Measurements from ENCODE around the gene DIPK1B.

DIPK1B gene

DNA sequence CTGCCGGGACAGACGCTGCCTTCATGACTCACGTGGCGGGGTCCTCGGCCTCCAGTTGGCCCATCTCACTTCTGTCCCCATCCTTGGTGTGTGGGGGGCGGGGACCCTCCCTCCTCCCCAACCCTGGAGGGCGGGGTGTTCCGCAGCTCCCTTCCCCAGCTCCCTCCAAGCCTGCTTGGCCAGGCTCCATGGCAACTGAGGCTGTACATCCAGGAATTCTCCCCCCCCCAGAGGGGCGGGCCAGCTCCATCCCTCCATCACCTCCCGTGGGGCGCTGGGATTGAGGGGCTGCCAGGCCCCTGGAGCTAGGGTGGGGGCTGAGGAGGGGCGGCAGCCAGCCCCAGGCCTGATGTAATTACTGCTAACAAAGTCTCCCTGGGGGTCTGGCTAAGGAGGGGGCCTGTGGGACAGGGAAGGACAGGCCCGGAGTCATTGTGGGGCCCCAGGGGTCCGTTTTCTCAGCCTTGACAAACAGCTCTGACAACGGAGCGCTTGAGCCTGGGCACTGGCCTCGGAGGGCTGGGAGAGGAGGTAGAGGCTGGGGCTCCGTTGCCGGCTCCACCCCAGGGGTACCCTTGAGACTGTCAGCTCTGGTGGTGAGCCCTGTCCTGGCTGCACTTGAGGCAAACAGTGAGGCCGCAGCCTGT is 8.0 kb downstream of the DIPK1B start:
- DNase-seq (ENCODE audit: low read depth), result no peak

GRCh38 chr9:136720898-136721338 is 8.5 kb downstream of the DIPK1B start:
- DNase-seq (ENCODE audit: low read depth), result no peak

DNA sequence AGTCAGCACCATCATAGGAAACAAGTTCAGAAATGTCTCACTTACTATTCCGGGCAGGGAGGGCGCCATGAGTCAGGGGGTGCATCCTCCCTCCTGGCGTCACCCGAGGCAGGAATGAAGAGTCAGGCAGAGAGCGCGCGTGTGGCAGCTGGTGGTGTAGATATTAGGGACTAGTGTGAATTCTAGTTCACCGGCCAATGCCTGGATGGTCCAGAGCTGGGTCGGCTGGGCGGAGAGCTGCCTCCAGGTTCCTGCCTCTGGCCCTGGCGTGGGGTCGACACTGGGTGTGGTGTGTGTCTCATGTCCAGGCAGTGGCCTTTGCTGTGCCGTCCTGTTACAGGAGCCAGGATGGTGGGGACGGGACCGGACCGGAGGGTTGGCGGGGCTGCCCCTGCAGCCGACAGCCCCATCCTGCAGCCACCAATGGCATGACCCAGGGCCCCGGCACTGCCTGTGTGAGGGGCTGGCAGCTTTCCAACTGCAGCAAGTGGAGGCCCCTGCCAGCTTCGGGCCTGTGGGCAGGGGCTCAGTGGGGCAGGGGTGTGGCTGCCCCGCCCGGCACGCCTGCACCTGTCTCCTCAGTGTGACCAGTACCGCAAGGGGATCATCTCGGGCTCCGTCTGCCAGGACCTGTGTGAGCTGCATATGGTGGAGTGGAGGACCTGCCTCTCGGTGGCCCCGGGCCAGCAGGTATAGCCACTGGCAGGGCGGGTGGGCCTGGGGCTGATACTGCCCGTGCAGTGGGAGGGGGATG is 9.1 kb downstream of the DIPK1B start:
- DNase-seq (ENCODE audit: low read depth), result no peak

DNA sequence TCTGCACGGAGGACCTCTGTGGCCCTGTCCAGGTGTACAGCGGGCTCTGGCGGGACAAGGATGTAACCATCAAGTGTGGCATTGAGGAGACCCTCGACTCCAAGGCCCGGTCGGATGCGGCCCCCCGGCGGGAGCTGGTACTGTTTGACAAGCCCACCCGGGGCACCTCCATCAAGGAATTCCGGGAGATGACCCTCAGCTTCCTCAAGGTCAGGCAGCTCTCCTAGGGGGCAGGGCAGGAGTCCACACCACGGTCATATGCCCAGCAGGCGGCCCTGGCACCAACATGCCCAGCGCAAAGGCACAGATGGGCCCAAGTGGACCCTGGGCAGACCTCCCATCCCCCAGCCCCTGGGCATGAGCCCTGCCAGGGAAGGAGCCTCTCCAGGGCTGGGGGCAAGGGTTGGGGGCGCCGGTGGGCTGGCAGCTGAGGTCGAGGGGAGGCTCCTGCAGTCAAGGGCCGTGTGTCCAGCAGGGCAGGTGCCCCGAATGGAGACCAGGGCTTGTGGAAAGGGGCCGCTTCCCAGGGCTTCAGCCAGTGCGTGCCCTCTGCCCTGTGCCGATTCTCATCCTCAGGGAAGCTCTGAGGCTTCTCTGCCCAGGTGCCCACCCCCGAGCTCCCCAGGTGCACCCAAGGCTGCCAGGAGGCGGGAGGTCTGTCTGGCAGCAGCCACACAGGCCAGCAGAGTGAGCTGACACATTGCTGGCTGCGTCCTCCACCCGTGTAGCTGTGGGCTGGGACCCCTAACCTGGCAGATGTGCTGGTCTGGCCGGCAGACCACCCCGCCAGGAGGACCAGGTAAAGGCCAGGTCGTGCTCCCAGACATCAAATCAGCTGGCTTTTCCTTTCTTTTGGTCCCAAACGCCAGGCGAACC is 10.0 kb downstream of the DIPK1B start:
- DNase-seq (ENCODE audit: low read depth), result no peak

DNA sequence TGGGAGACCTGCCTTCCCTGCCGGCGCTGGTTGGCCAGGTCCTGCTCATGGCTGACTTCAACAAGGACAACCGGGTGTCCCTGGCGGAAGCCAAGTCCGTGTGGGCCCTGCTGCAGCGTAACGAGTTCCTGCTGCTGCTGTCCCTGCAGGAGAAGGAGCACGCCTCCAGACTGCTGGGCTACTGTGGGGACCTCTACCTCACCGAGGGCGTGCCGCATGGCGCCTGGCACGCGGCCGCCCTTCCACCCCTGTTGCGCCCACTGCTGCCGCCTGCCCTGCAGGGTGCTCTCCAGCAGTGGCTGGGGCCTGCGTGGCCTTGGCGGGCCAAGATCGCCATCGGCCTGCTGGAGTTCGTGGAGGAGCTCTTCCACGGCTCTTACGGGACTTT is 10.6 kb downstream of the DIPK1B start:
- no peak for DNase-seq (ENCODE audit: low read depth)

GRCh38 chr9:136723362-136723976 is 11.1 kb downstream of the DIPK1B start:
- DNase-seq (ENCODE audit: low read depth), result no peak

DNA sequence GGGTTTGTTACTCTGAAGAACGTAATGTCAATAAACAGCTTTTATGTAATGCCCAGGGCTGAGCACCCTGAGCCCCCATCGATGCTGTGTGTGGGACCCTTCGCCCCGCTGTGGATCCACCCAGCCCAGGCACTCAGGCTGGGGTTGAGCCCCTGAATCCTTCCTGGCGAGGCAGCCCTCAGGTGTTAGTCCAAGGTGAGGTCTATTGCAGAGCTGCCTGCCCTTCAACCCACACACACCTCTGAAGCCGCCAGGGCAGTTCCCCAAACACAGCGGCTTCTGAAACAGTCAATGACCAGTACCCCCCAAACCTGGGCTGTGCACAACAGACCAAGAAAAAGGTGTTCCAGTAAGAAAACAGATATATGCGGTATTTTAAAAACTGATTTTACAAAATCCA is 11.6 kb downstream of the DIPK1B start:
- no peak for DNase-seq (ENCODE audit: low read depth)

- no peak for DNase-seq (ENCODE audit: low read depth)
Observed at GRCh38 chr9:136724772-136725171, 12.4 kb downstream of the DIPK1B start.

DNA sequence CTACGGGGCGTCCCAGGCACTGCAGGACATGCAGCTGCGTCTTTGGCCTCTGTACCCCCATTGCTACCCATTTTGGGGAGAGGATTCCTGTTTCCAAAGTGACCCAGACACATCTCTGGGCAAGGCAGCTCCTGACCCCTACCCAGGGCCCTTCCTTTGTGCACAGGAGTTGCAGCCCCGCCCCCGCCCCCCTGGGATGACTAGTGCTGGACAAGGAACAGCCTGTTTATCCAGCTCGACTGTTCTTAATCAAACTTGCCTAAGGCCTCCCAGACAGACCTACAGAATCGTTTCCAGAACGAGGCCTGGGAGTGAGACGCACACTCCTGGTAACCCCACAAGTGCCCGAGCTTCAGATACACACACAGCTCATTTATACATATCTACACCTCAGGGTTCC is 13.2 kb downstream of the DIPK1B start:
- no peak for DNase-seq (ENCODE audit: low read depth)

DNA sequence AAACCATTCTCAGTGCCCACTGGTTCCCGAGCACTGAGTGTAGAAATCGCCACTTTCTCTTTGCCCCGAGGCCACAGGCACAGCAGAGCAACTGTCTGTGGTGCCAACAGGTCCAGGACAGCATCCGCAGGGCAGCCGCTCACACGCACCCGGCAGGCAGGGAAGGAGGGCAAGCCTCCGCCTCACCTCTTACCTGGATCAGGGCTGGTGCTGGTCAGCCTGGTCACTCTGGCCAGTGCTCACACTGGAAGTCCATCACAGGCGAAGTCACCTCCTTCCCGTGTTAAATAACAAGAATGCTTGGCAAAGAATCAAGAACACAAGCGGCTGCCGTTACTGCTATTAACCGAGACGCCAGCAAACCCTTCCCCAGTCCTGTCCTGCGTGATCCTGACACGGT is 13.7 kb downstream of the DIPK1B start:
- no peak for DNase-seq (ENCODE audit: low read depth)

DNA sequence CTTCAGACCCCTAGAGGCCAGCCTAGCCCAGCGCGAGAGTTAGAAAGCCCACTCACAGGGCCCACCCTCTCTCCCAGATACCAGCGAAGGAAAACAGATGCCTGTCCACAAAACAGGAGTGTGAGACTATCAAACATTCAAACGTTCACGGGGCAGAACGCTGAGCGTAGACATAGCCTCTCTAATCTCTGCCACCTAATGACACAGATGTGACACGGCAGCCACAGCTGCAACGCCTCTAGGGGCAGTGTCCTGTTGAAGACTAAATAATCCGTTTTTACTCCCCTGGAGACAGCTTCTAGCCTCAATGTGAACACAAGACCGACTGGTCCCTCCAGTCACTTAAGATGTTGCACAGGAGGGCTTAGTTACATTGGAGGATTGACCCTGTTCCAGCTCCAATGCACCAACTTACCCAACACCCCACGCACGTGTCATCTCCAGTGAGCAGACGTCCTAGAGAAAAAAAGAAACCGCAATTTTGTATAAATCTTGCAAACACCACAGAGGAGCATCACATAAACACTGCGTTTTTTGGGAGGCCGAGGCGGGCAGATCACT is 14.3 kb downstream of the DIPK1B start:
- DNase-seq (ENCODE audit: low read depth), result no peak

DNA sequence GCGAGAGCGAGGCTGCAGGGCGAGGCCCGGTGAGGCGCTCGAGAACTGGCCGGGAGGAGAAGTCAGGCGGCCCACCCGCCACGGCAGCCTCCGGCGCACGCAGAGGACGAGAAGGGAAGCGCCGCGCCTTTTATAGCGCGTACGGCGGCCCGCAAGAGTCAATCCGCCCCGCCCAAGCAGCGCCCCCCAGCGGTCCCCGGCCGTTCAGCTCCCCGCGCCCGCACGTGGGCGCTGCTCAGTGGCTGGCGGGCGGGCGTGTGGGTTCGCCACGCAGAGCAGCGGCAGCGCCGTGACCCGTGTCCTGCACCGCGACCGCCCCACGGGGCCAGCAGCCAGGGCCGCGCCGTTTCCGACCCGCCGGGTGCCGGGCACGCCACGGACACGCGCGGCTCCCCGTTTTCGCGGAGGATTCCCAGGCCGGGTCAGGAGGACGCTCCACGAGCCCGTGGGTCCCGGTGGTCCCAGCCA is 15.7 kb downstream of the DIPK1B start:
- peak; percentile 81 for DNase-seq (ENCODE audit: low read depth)

- DNase-seq (ENCODE audit: low read depth), result no peak
Observed at GRCh38 chr9:136728548-136729123, 16.3 kb downstream of the DIPK1B start.

GRCh38 chr9:136729144-136729543 is 16.8 kb downstream of the DIPK1B start:
- no peak for DNase-seq (ENCODE audit: low read depth)

GRCh38 chr9:136729926-136730325 is 17.6 kb downstream of the DIPK1B start:
- DNase-seq (ENCODE audit: low read depth), result no peak

- DNase-seq (ENCODE audit: low read depth), result no peak
Observed at GRCh38 chr9:136732444-136733178, 20.2 kb downstream of the DIPK1B start.

GRCh38 chr9:136733611-136734010 is 21.2 kb downstream of the DIPK1B start:
- DNase-seq (ENCODE audit: low read depth), result no peak

- no peak for DNase-seq (ENCODE audit: low read depth)
Observed at GRCh38 chr9:136734837-136735496, 22.6 kb downstream of the DIPK1B start.

GRCh38 chr9:136735812-136736480 is 23.6 kb downstream of the DIPK1B start:
- no peak for DNase-seq (ENCODE audit: low read depth)

GRCh38 chr9:136738960-136739359 is 26.6 kb downstream of the DIPK1B start:
- no peak for DNase-seq (ENCODE audit: low read depth)
